H9 (cell line): ENCODE results near the gene HACL1. TPM values are rescaled to one million over a fixed set of nuclear protein-coding genes. Genes with fewer than 3 reads are reported as not detected.

Source experiments
- DNase-seq: peaks from one replicate; pipeline ENCODE4 v3.0.0-alpha.2; 2017
- H2AFZ ChIP-seq: one replicate; pipeline ENCODE4 v1.6.1; 2013; ENCODE audit warnings: mild to moderate bottlenecking, low read length, control low read depth, moderate library complexity
- H2AK5ac ChIP-seq: 2 replicates; pipeline ENCODE4 v1.6.1; 2013; ENCODE audit warnings: low read length, control low read depth, mixed read lengths; ENCODE audit not compliant: insufficient read length
- H2BK120ac ChIP-seq: one replicate; pipeline ENCODE4 v1.6.1; 2013; ENCODE audit warnings: low read depth, mild to moderate bottlenecking, low read length, control low read depth, inconsistent platforms; ENCODE audit not compliant: poor library complexity, severe bottlenecking
- H2BK12ac ChIP-seq: 2 replicates; pipeline ENCODE4 v1.6.1; 2013; ENCODE audit warnings: low read length, control low read depth, mixed read lengths, low read depth; ENCODE audit not compliant: insufficient read length
- H2BK15ac ChIP-seq: 2 replicates; pipeline ENCODE4 v1.6.1; 2013; ENCODE audit warnings: low read depth, low read length, control low read depth
- H2BK20ac ChIP-seq: one replicate; pipeline ENCODE4 v1.6.1; 2013; ENCODE audit warnings: low read depth, mild to moderate bottlenecking, low read length, control low read depth, inconsistent platforms; ENCODE audit not compliant: poor library complexity, severe bottlenecking
- H2BK5ac ChIP-seq: 2 replicates; pipeline ENCODE4 v1.6.1; 2013; ENCODE audit warnings: low read length, control low read depth, mixed read lengths; ENCODE audit not compliant: insufficient read length
- H3K14ac ChIP-seq: 2 replicates; pipeline ENCODE4 v1.6.1; 2013; ENCODE audit warnings: low read length, control low read depth; ENCODE audit not compliant: insufficient read depth
- H3K18ac ChIP-seq: 2 replicates; pipeline ENCODE4 v1.6.1; 2013; ENCODE audit warnings: low read depth, mild to moderate bottlenecking, mixed read lengths, low read length, control low read depth; ENCODE audit not compliant: insufficient read length
- H3K23ac ChIP-seq: 2 replicates; pipeline ENCODE4 v1.6.1; 2013; ENCODE audit warnings: low read length, control low read depth, mixed read lengths, low read depth; ENCODE audit not compliant: insufficient read length
- H3K23me2 ChIP-seq: 2 replicates; pipeline ENCODE4 v1.6.1; 2013; ENCODE audit warnings: low read depth, mild to moderate bottlenecking, mixed read lengths, low read length, control low read depth; ENCODE audit not compliant: insufficient read length, poor library complexity, severe bottlenecking
- H3K27ac ChIP-seq: 2 replicates; pipeline ENCODE4 v1.5.1; 2013; ENCODE audit warnings: low read length, control low read depth, mixed read lengths, low read depth; ENCODE audit not compliant: insufficient read length
- H3K27me3 ChIP-seq: 2 replicates; pipeline ENCODE4 v1.6.1; 2013; ENCODE audit warnings: low read length, control low read depth, inconsistent platforms; ENCODE audit not compliant: insufficient read depth
- H3K4ac ChIP-seq: 2 replicates; pipeline ENCODE4 v1.6.1; 2013; ENCODE audit warnings: low read depth, mild to moderate bottlenecking, control low read depth, inconsistent platforms, low read length, moderate library complexity
- H3K4me1 ChIP-seq: 2 replicates; pipeline ENCODE4 v1.6.1; 2013; ENCODE audit warnings: low read length, control low read depth, inconsistent platforms; ENCODE audit not compliant: insufficient read depth
- H3K4me2 ChIP-seq: 2 replicates; pipeline ENCODE4 v1.6.1; 2013; ENCODE audit warnings: low read length, control low read depth, mixed read lengths; ENCODE audit not compliant: insufficient read length, insufficient read depth
- H3K56ac ChIP-seq: 2 replicates; pipeline ENCODE4 v1.6.1; 2013; ENCODE audit warnings: low read depth, mild to moderate bottlenecking, mixed read lengths, low read length, control low read depth; ENCODE audit not compliant: insufficient read length
- H3K79me1 ChIP-seq: 2 replicates; pipeline ENCODE4 v1.6.1; 2013; ENCODE audit warnings: low read depth, mild to moderate bottlenecking, moderate library complexity, low read length, control low read depth, inconsistent platforms; ENCODE audit not compliant: insufficient read depth, poor library complexity, severe bottlenecking
- H3K79me2 ChIP-seq: 2 replicates; pipeline ENCODE4 v1.6.1; 2013; ENCODE audit warnings: low read length, control low read depth, inconsistent platforms; ENCODE audit not compliant: insufficient read depth
- H3K9ac ChIP-seq: 2 replicates; pipeline ENCODE4 v1.6.1; 2013; ENCODE audit warnings: low read length, control low read depth, mixed read lengths; ENCODE audit not compliant: insufficient read length; ENCODE audit errors: extremely low read depth
- H3K9me3 ChIP-seq: one replicate; pipeline ENCODE4 v1.6.1; 2013; ENCODE audit warnings: low read depth, low read length, inconsistent platforms; ENCODE audit not compliant: control insufficient read depth
- H3T11ph ChIP-seq: one replicate; pipeline ENCODE4 v1.6.1; 2013; ENCODE audit warnings: mild to moderate bottlenecking, low read length, control low read depth, inconsistent platforms
- H4K20me1 ChIP-seq: one replicate; pipeline ENCODE4 v1.6.1; 2013; ENCODE audit not compliant: control insufficient read depth, insufficient read length, insufficient read depth
- H4K5ac ChIP-seq: 2 replicates; pipeline ENCODE4 v1.6.1; 2013; ENCODE audit warnings: low read depth, mild to moderate bottlenecking, mixed read lengths, low read length, control low read depth; ENCODE audit not compliant: insufficient read length
- H4K8ac ChIP-seq: replicated peaks from 2 replicates; pipeline ENCODE4 v1.6.1; 2013; ENCODE audit warnings: low read length, control low read depth, mixed read lengths, low read depth; ENCODE audit not compliant: insufficient read length
- H4K91ac ChIP-seq: 2 replicates; pipeline ENCODE4 v1.6.1; 2013; ENCODE audit warnings: low read depth, mild to moderate bottlenecking, moderate library complexity, mixed read lengths, low read length, control low read depth; ENCODE audit not compliant: insufficient read length
- H3K27ac Mint-ChIP-seq, 3 experiments: 2 replicates in 2 of 3; 3 replicates in 1 of 3; pipeline ENCODE4 v1.8.0; 2020 to 2021; ENCODE audit warnings: mixed read lengths in 3 of 3, mild to moderate bottlenecking in 1 of 3, moderate library complexity in 1 of 3
- H3K27me3 Mint-ChIP-seq: 2 replicates; pipeline ENCODE4 v1.8.0; 2021; ENCODE audit warnings: low read depth, mild to moderate bottlenecking, moderate library complexity, mixed read lengths
- H3K36me3 Mint-ChIP-seq, 3 experiments: 2 replicates in 2 of 3; 3 replicates in 1 of 3; pipeline ENCODE4 v1.8.0; 2020 to 2021; ENCODE audit warnings: low read depth in 3 of 3, mixed read lengths in 3 of 3; ENCODE audit not compliant: insufficient read depth in 1 of 3
- H3K4me1 Mint-ChIP-seq, 2 experiments: 2 replicates each; pipeline ENCODE4 v1.8.0; 2020; ENCODE audit warnings: mixed read lengths in 2 of 2
- H3K4me3 Mint-ChIP-seq, 2 experiments: 2 replicates in 1 of 2; 3 replicates in 1 of 2; pipeline ENCODE4 v1.8.0; 2020 to 2021; ENCODE audit warnings: mild to moderate bottlenecking in 2 of 2, mixed read lengths in 2 of 2, moderate library complexity in 1 of 2
- H3K9me3 Mint-ChIP-seq, 2 experiments: 2 replicates in 1 of 2; 3 replicates in 1 of 2; pipeline ENCODE4 v1.8.0; 2020; ENCODE audit warnings: mild to moderate bottlenecking in 2 of 2, mixed read lengths in 2 of 2, moderate library complexity in 1 of 2
- WGBS: extraction: QIAGEN DNeasy Blood & Tissue Kit; methylation state at CpG from one replicate; pipeline ENCODE4 v1.1.7; 2013; ENCODE audit warnings: missing lambda C conversion rate, low lambda C conversion rate, mixed read lengths; ENCODE audit not compliant: insufficient read length; ENCODE audit errors: extremely low coverage; 5-methylcytosine and 5-hydroxymethylcytosine counted together
- total RNA-seq: library from RNA; stranded (reverse); gene quantifications from 2 replicates; pipeline ENCODE4 v1.2.1, GENCODE V29; 2021
- TF ChIP-seq, protein P1 (sequence below): fragments of 200-600 bp; sonication (generic); conservative IDR thresholded peaks from 3 replicates; pipeline ENCODE4 v1.8.0; 2021; ENCODE audit warnings: antibody characterized with exemption, mild to moderate bottlenecking

Gene HACL1
- total RNA-seq, 1 experiment from 2014 or later = 52.6 TPM

DNA sequence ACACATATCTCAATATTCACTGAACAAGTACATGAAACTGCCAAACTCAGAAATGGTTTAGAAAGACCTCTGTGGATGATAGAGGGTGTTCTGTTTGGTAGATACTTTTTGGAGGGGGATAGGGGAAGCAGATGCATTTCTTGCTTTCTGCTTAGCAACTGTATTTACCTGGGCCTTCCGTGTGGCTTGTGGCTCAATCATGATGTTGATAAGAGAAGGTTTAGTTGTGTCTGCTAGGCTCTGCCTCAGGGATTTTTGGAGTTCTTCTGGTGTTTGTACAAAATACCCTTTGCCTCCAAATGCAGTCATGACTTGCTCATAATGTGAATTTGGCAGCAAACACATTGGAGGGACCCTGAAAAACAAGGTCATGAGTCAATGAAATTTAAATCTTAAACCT is 38.2 kb downstream of the HACL1 start:
- no peak overlapping the region for H3K23ac ChIP-seq
- H2BK5ac ChIP-seq = no peak overlapping the region
- Mint-ChIP-seq H3K4me3 (no peak overlapping the region), H3K9me3 (no peaks in the 10 kb centered on the region), H3K4me1 (no peaks in the 10 kb centered on the region), H3K27ac (no peak overlapping the region), H3K36me3 (peaks cover 10 to 71% (median 40%) of the 10 kb centered on the region in 3 experiments; a peak in 6 of 7 replicates), H3K27me3 (no peaks in the 10 kb centered on the region)
- TF ChIP-seq, protein P1, sequence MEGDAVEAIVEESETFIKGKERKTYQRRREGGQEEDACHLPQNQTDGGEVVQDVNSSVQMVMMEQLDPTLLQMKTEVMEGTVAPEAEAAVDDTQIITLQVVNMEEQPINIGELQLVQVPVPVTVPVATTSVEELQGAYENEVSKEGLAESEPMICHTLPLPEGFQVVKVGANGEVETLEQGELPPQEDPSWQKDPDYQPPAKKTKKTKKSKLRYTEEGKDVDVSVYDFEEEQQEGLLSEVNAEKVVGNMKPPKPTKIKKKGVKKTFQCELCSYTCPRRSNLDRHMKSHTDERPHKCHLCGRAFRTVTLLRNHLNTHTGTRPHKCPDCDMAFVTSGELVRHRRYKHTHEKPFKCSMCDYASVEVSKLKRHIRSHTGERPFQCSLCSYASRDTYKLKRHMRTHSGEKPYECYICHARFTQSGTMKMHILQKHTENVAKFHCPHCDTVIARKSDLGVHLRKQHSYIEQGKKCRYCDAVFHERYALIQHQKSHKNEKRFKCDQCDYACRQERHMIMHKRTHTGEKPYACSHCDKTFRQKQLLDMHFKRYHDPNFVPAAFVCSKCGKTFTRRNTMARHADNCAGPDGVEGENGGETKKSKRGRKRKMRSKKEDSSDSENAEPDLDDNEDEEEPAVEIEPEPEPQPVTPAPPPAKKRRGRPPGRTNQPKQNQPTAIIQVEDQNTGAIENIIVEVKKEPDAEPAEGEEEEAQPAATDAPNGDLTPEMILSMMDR = no peak
- no peak overlapping the region for H3K14ac ChIP-seq
- H2BK20ac ChIP-seq = no peak overlapping the region
- no peaks in the 10 kb centered on the region for H4K20me1 ChIP-seq
- no peaks in the 10 kb centered on the region for H3K23me2 ChIP-seq
- WGBS = no CpG with 5 or more reads among the region's 1 CpG
- H3K56ac ChIP-seq = no peak overlapping the region
- H2BK12ac ChIP-seq = no peak overlapping the region
- H3K79me1 ChIP-seq = no peaks in the 10 kb centered on the region
- H3K18ac ChIP-seq = no peak overlapping the region
- H3K79me2 ChIP-seq = no peaks in the 10 kb centered on the region
- no peak overlapping the region for H4K8ac ChIP-seq
- DNase-seq = no peak
- no peak overlapping the region for H2AFZ ChIP-seq
- no peaks in the 10 kb centered on the region for H3K4me1 ChIP-seq
- H3T11ph ChIP-seq = no peak overlapping the region
- H3K9ac ChIP-seq = no peak overlapping the region
- no peak overlapping the region for H2AK5ac ChIP-seq
- H3K4me2 ChIP-seq = no peak overlapping the region
- H3K27ac ChIP-seq = no peak overlapping the region
- H3K4ac ChIP-seq = no peak overlapping the region
- H3K9me3 ChIP-seq = no peaks in the 10 kb centered on the region
- H3K27me3 ChIP-seq = no peaks in the 10 kb centered on the region
- H2BK15ac ChIP-seq = no peak overlapping the region
- H2BK120ac ChIP-seq = no peak overlapping the region
- H4K5ac ChIP-seq = no peak overlapping the region
- H4K91ac ChIP-seq = no peak overlapping the region
